Measurements from ENCODE around the gene GALNT4.

The GALNT4 gene

DNA sequence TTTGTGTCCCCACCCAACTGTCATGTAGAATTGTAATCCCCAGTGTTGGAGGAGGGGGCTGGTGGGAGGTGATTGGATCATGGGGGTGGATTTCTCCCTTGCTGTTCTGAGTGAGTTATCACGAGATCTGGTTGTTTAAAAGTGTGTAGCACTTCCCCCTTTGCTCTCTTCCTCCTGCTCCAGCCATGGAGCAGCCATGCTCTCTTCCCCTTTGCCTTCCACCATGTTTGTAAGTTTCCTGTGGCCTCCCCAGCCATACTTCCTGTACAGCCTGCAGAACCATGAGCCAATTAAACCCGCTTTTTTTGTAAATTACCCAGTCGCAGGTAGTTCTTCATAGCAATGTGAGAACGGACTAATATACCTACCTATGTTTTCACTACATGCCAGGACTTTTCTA, 3.8 kb upstream of the GALNT4 start:
- DNase-seq (ENCODE audit: insufficient read length) (no peak), FAIRE-seq (no peak)
- no peak for TF ChIP-seq POLR2AphosphoS5 (IDR thresholded peaks at IDR 0.05; ENCODE audit: low read depth, low read length)
- no peak for TF ChIP-seq POLR2A (IDR thresholded peaks at IDR 0.05; ENCODE audit: low read depth, low read length)
- no peak for TF ChIP-seq TAF1 (IDR thresholded peaks at IDR 0.05; ENCODE audit: borderline replicate concordance, low read depth, low read length)

DNA sequence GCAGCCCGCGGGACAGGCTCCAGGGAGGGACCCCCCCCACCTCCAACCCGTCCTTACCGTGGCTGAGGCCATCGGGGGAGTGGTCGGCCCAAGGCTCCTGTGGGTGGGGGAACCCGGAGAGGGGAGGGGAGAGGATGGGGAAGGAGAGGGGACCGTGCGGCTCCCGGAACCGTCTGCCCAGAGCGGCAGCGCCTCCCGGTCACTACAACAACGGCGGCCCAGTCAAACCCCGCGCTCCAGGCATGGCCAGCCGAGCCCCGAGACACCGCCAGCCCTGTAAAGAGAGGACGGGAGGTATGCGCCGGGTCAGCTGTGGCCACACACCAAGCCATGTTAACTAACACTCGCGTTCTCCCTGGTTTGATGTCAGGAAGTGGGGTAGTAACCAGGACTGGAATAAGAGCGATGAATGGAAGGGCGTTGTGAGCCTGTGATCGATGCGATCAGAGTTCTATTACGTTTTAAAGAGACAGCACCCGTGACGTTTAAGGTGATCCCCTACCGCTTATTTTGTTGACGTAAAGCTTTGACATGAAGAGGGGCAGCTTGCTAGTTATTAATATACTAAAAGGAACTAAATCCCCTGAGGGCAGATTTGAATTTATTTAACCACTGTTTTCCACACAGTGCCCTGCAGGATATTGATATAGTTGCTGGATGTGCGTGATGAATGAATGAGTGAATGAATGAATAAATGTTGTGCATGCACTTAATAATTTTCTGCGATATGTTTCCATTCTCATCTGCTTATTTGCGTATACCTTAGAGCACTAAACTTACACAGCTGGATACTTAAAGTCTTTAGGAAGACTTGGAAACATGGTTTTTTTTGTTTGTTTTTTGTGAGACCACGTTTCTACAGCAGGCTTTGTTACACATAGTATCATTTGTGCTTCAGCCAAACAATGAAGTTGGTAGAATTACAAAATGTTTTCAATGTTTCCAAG, 1.5 kb upstream of the GALNT4 start, which contains the start of gene POC1B:
Gene POC1B (minus strand): TSS at position 224 of the 947 bp plus-strand sequence. CDS start 152 bp downstream, at position 72.
- FAIRE-seq (peak; percentile 83), DNase-seq (ENCODE audit: insufficient read length) (peak; percentile 64)
- TF ChIP-seq POLR2A (IDR thresholded peaks at IDR 0.05; ENCODE audit: low read depth, low read length) (peak; percentile 26; the same call in 1 of the 2 replicates), TAF1 (IDR thresholded peaks at IDR 0.05; ENCODE audit: borderline replicate concordance, low read depth, low read length) (no peak), POLR2AphosphoS5 (IDR thresholded peaks at IDR 0.05; ENCODE audit: low read depth, low read length) (peak; percentile 58; the same call in 1 of the 2 replicates)

GRCh38 chr12:89525305-89525823, 768 bp upstream of the GALNT4 start:
- FAIRE-seq = no peak
- DNase-seq (ENCODE audit: insufficient read length) = peak; percentile 37
- no peak for TF ChIP-seq TAF1 (IDR thresholded peaks at IDR 0.05; ENCODE audit: borderline replicate concordance, low read depth, low read length)
- no peak for TF ChIP-seq POLR2A (IDR thresholded peaks at IDR 0.05; ENCODE audit: low read depth, low read length)
- TF ChIP-seq POLR2AphosphoS5 (IDR thresholded peaks at IDR 0.05; ENCODE audit: low read depth, low read length) = no peak

GRCh38 chr12:89523843-89524540, 604 bp downstream of the GALNT4 start:
- DNase-seq (ENCODE audit: insufficient read length) (no peak), FAIRE-seq (peak; percentile 63)
- no peak for TF ChIP-seq POLR2A (IDR thresholded peaks at IDR 0.05; ENCODE audit: low read depth, low read length)
- TF ChIP-seq TAF1 (IDR thresholded peaks at IDR 0.05; ENCODE audit: borderline replicate concordance, low read depth, low read length) = no peak
- TF ChIP-seq POLR2AphosphoS5 (IDR thresholded peaks at IDR 0.05; ENCODE audit: low read depth, low read length) = no peak

DNA sequence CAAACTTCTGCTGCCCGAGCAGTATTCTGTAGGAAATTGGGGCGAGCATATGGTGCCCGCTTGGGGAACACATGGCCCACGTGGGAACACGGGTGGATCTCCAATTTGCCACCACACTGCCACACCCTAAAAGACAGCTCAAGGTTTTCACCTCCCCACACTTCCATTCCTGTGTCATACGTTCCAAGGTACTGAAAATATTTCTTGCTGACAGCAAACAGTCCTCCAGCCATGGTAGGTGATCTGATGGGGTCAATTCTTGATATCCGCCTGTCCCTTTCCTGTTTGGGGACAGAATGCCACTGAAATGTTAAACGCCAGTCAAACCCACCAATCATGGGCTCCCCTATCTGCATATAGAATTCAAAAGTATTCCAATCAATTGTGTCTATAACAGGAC, 1.2 kb downstream of the GALNT4 start:
- FAIRE-seq (no peak), DNase-seq (ENCODE audit: insufficient read length) (no peak)
- TF ChIP-seq POLR2A (IDR thresholded peaks at IDR 0.05; ENCODE audit: low read depth, low read length) = no peak
- TF ChIP-seq POLR2AphosphoS5 (IDR thresholded peaks at IDR 0.05; ENCODE audit: low read depth, low read length) = no peak
- TF ChIP-seq TAF1 (IDR thresholded peaks at IDR 0.05; ENCODE audit: borderline replicate concordance, low read depth, low read length) = no peak

DNA sequence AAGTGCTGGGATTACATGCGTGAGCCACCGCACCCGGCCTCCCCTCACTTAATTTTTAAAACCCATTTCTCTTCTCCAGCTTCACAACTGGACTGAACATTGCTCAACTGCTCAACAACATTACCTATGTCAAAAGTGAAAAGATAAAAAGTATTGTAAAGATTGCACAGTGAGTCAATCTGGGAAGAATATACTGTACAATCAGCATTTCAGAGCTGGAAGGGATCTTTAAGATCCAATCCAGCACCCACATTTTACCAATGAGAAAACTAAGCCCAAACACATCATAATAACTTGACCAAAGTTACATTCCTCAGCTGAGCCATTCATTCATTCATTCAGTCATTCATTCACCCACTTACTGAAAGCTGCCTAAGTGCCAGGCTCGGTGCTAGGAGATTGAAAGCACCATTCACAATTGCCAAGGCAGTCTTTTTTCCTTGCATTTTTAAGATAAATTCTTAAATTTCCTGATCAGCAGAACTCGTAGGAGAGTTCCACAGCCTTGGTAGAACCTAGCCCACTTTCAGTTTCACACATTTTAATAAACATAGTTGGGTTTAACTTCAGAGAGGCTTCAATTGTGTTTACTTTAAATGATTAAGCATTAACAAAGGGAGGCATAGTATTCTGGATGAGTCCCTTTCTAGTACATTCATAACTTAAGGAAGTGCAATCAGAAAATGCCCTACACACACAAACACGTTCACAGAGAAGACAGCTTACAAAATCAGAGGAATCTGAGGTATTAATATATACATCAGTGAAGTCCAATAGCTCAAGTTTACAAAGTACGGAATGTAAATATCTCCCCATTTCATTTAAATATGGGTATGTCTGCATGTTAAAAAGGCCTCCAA, 3.0 kb downstream of the GALNT4 start:
- no peak for FAIRE-seq
- DNase-seq (ENCODE audit: insufficient read length) = no peak
- no peak for TF ChIP-seq POLR2A (IDR thresholded peaks at IDR 0.05; ENCODE audit: low read depth, low read length)
- no peak for TF ChIP-seq TAF1 (IDR thresholded peaks at IDR 0.05; ENCODE audit: borderline replicate concordance, low read depth, low read length)
- TF ChIP-seq POLR2AphosphoS5 (IDR thresholded peaks at IDR 0.05; ENCODE audit: low read depth, low read length) = no peak

DNA sequence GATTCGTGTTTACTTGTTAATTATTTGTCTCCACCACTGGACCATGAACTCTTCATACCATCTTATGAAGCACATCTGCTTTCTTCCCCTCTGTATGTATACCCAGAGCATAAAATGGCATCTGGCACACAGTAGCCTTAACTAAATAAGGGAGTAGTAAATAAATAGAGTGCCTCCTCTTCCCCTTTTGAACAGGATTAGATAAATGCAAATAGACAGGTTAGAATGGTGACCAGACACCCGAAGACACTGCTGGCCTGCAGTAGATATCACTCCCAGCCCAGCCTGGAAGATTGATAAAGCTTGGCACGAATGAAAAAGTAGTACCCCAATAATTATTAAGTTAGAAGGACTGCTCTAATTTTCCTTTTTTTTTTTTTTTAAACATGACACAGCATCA, 6.9 kb downstream of the GALNT4 start:
- no peak for DNase-seq (ENCODE audit: insufficient read length)
- FAIRE-seq = no peak
- TF ChIP-seq TAF1 (IDR thresholded peaks at IDR 0.05; ENCODE audit: borderline replicate concordance, low read depth, low read length) (no peak), POLR2A (IDR thresholded peaks at IDR 0.05; ENCODE audit: low read depth, low read length) (no peak)

DNA sequence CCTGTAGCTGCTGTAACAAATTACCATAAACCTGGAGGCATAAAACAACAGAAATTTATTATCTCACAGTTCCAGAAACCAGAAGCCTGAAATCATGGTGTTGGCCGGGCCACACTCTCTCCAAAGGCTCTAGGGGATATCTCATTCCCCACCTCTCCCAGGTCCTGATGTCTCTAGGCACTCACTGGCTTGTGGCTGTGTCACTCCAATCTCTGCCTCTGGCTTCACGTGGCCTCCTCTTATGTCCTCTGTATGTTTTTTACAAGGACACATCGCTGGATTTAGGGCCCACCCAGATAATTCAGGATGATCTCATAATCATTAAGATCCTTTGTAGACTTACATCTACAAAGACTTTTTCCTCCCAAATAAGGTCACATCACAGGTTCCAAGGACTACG, 8.0 kb downstream of the GALNT4 start:
- DNase-seq (ENCODE audit: insufficient read length) (no peak), FAIRE-seq (no peak)
- TF ChIP-seq POLR2A (IDR thresholded peaks at IDR 0.05; ENCODE audit: low read depth, low read length) = no peak
- TF ChIP-seq POLR2AphosphoS5 (IDR thresholded peaks at IDR 0.05; ENCODE audit: low read depth, low read length) = no peak
- TF ChIP-seq TAF1 (IDR thresholded peaks at IDR 0.05; ENCODE audit: borderline replicate concordance, low read depth, low read length) = no peak

DNA sequence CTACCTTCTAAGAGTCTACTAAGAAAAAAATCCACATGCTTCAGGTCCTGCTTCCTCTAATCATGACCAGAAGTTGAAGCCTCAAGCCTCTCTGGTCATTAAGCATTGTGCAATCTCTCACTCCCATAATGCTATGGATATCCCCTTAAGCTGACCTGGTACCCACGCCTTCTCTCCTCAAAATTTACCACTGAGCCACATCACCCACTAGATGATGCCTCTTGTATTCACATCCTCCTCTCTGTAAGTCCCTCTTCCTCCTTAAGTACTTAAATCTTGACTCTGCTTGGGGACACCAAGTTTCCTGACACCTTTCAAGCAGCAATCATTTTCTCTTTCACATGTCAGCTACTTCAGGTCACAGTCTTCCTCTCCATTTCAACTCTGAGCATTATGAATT, 9.8 kb downstream of the GALNT4 start:
- TF ChIP-seq TAF1 (IDR thresholded peaks at IDR 0.05; ENCODE audit: borderline replicate concordance, low read depth, low read length) (no peak), POLR2AphosphoS5 (IDR thresholded peaks at IDR 0.05; ENCODE audit: low read depth, low read length) (no peak), POLR2A (IDR thresholded peaks at IDR 0.05; ENCODE audit: low read depth, low read length) (no peak)
- no peak for DNase-seq (ENCODE audit: insufficient read length)
- FAIRE-seq = peak; percentile 54

DNA sequence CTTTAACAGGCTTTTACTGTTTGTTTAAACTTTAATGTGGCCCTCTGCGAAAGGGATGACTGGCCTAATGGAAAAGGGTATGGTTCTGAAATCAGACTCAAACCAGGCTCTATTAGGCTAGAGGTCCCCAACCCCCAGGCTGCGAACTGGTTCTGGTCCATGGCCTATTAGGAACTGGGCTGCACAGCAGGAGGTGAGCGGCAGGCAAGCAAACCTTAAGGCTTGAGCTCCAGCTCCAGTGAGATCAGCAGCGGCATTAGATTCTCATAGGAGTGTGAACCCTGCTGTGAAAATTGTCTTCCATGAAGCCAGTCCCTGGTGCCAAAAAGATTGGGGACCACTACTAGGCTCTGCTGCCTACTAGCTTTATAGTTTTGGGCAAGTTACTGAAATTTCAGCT, 11.1 kb downstream of the GALNT4 start:
- TF ChIP-seq POLR2AphosphoS5 (IDR thresholded peaks at IDR 0.05; ENCODE audit: low read depth, low read length) = no peak
- TF ChIP-seq POLR2A (IDR thresholded peaks at IDR 0.05; ENCODE audit: low read depth, low read length) = no peak
- TF ChIP-seq TAF1 (IDR thresholded peaks at IDR 0.05; ENCODE audit: borderline replicate concordance, low read depth, low read length) = no peak
- DNase-seq (ENCODE audit: insufficient read length) (no peak), FAIRE-seq (no peak)
